ENCODE measurements around the gene ABHD12B. TPM values are rescaled to one million over a fixed set of nuclear protein-coding genes. Genes with fewer than 3 reads are reported as not detected.

Gene ABHD12B
- total and polyA plus RNA-seq, 2 donors (not counting 1 experiment from before 2014, with no cell fraction given): under 0.01 TPM; not detected in 1

DNA sequence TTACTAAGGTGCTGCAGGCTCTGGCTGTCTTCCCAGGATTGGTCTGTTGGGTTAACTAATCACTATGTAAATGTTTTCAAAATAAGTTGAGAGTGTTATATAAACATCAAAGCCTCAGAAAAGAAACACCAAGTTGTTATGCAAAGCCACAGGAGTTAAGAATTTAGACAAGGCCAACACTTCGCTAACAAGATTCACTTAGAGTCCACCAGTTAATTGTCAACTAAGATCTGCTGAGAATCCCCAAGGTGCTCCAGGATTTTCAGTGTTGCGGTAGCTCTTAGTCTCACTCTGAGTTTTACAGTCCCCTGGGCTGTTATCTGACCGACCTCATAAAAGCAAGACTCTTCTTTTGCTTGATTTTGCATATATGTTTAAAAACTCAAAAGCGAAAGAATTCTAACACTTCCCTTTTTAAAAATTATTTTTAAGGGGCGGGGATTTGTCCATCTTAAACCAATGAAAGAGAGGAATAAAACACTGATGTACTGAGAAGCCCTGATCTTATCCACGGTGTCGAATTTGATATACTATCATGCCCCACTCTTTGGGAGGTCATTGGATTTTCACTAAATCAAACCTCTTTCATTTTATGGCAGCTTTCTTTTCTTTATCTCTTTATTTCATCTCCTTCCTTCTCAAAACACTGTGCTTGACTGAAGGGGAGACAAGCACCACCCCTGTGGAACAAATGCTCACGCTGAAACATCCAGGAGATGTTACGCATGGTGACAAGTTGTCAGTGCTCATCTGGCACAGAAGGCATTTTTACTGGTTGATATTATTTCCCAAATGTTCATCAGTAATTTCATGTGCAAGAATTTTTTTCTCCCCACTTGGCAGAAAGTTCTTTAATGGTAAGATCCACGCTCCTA lies 47.9 kb upstream of the ABHD12B start:
- no peaks in the 10 kb centered on the region for H3K9me3 ChIP-seq (ENCODE audit: control insufficient read depth, insufficient read depth, low read depth, low read length)
- TF ChIP-seq, protein P1, sequence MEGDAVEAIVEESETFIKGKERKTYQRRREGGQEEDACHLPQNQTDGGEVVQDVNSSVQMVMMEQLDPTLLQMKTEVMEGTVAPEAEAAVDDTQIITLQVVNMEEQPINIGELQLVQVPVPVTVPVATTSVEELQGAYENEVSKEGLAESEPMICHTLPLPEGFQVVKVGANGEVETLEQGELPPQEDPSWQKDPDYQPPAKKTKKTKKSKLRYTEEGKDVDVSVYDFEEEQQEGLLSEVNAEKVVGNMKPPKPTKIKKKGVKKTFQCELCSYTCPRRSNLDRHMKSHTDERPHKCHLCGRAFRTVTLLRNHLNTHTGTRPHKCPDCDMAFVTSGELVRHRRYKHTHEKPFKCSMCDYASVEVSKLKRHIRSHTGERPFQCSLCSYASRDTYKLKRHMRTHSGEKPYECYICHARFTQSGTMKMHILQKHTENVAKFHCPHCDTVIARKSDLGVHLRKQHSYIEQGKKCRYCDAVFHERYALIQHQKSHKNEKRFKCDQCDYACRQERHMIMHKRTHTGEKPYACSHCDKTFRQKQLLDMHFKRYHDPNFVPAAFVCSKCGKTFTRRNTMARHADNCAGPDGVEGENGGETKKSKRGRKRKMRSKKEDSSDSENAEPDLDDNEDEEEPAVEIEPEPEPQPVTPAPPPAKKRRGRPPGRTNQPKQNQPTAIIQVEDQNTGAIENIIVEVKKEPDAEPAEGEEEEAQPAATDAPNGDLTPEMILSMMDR (conservative IDR thresholded peaks at IDR 0.05 in 1 of 2, IDR thresholded peaks at IDR 0.05 in 1 of 2; ENCODE audit: low read depth in 1 of 2, low read length in 2 of 2): no peak
- no peak for TF ChIP-seq EZH2 (IDR thresholded peaks at IDR 0.05; ENCODE audit: low read length, missing control alignments)
- peak in 1 of 2 donors; percentile 39 for DNase-seq (ENCODE audit: low read depth in 2 of 2)
- peaks cover 2% of the 10 kb centered on the region for H3K36me3 ChIP-seq (ENCODE audit: control insufficient read depth, insufficient read depth, low read length)
- no peak overlapping the region for H2AFZ ChIP-seq (ENCODE audit: low read length)
- no peak overlapping the region for H3K4me3 ChIP-seq (replicated peaks in 1 of 4; ENCODE audit: control extremely low read depth in 1 of 4, insufficient read depth in 1 of 4, low read depth in 3 of 4, low read length in 4 of 4)
- H3K9ac ChIP-seq (ENCODE audit: insufficient read depth, low read length): no peak overlapping the region
- peaks cover 13% of the 10 kb centered on the region for H3K4me1 ChIP-seq (ENCODE audit: control insufficient read depth, extremely low read depth, insufficient read depth, low read length)
- no peaks in the 10 kb centered on the region for H4K20me1 ChIP-seq (ENCODE audit: control insufficient read depth, extremely low read depth, insufficient read depth, low read length)
- peak overlapping the region; percentile 1 for H3K27ac ChIP-seq (ENCODE audit: insufficient read depth, low read length)
- peak overlapping the region; percentile 55 for H3K4me2 ChIP-seq (ENCODE audit: extremely low read depth, insufficient read depth, low read length)
- peaks cover 67% of the 10 kb centered on the region for H3K79me2 ChIP-seq (ENCODE audit: control insufficient read depth, insufficient read depth, low read length)
- H3K27me3 ChIP-seq (ENCODE audit: control insufficient read depth, insufficient read depth, low read length): no peaks in the 10 kb centered on the region

DNA sequence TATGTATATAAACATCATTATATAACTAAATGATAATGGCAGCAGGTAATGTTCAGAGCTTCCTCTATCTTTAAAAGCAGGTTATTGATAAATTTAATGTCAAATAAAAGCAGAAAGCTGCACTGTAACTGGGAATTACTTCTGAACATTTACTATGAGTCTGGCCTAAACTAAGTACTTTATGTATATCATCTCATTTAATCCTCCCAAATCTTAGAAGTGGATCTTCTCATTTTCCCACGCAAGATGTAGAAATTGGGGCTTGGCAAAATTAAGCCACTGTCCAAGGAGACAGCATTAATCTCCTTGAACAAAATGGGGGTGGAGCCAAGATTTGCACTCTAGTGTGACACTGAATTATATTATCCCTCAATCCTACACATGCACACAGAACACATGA lies 46.5 kb upstream of the ABHD12B start:
- Histone ChIP-seq H4K20me1 (ENCODE audit: control insufficient read depth, extremely low read depth, insufficient read depth, low read length) (no peaks in the 10 kb centered on the region), H3K9ac (ENCODE audit: insufficient read depth, low read length) (no peak overlapping the region)

GRCh38 chr14:50826681-50827080 lies 45.2 kb upstream of the ABHD12B start:
- TF ChIP-seq EZH2 (IDR thresholded peaks at IDR 0.05; ENCODE audit: low read length, missing control alignments): no peak
- TF ChIP-seq, protein P1 (conservative IDR thresholded peaks at IDR 0.05 in 1 of 2, IDR thresholded peaks at IDR 0.05 in 1 of 2; ENCODE audit: low read depth in 1 of 2, low read length in 2 of 2): no peak
- no peaks in the 10 kb centered on the region for H3K9me3 ChIP-seq (ENCODE audit: control insufficient read depth, insufficient read depth, low read depth, low read length)
- H3K9ac ChIP-seq (ENCODE audit: insufficient read depth, low read length): no peak overlapping the region
- no peak overlapping the region for H3K4me3 ChIP-seq (replicated peaks in 1 of 4; ENCODE audit: control extremely low read depth in 1 of 4, insufficient read depth in 1 of 4, low read depth in 3 of 4, low read length in 4 of 4)
- H3K36me3 ChIP-seq (ENCODE audit: control insufficient read depth, insufficient read depth, low read length): peaks cover 1% of the 10 kb centered on the region
- peaks cover 17% of the 10 kb centered on the region for H3K4me1 ChIP-seq (ENCODE audit: control insufficient read depth, extremely low read depth, insufficient read depth, low read length)
- no peak overlapping the region for H3K4me2 ChIP-seq (ENCODE audit: extremely low read depth, insufficient read depth, low read length)
- H3K27me3 ChIP-seq (ENCODE audit: control insufficient read depth, insufficient read depth, low read length): no peaks in the 10 kb centered on the region
- no peaks in the 10 kb centered on the region for H4K20me1 ChIP-seq (ENCODE audit: control insufficient read depth, extremely low read depth, insufficient read depth, low read length)
- no peak overlapping the region for H2AFZ ChIP-seq (ENCODE audit: low read length)
- no peak overlapping the region for H3K27ac ChIP-seq (ENCODE audit: insufficient read depth, low read length)
- peaks cover 72% of the 10 kb centered on the region for H3K79me2 ChIP-seq (ENCODE audit: control insufficient read depth, insufficient read depth, low read length)
- no peak for DNase-seq (ENCODE audit: low read depth in 2 of 2)

More for the DNA sequence above, 46.5 kb upstream of the ABHD12B start:
- TF ChIP-seq, protein P1 (conservative IDR thresholded peaks at IDR 0.05 in 1 of 2, IDR thresholded peaks at IDR 0.05 in 1 of 2; ENCODE audit: low read depth in 1 of 2, low read length in 2 of 2): no peak
- no peak for TF ChIP-seq EZH2 (IDR thresholded peaks at IDR 0.05; ENCODE audit: low read length, missing control alignments)
- H3K9me3 ChIP-seq (ENCODE audit: control insufficient read depth, insufficient read depth, low read depth, low read length): no peaks in the 10 kb centered on the region
- peaks cover 14% of the 10 kb centered on the region for H3K4me1 ChIP-seq (ENCODE audit: control insufficient read depth, extremely low read depth, insufficient read depth, low read length)
- H2AFZ ChIP-seq (ENCODE audit: low read length): no peak overlapping the region
- H3K27me3 ChIP-seq (ENCODE audit: control insufficient read depth, insufficient read depth, low read length): no peaks in the 10 kb centered on the region
- H3K4me3 ChIP-seq (replicated peaks in 1 of 4; ENCODE audit: control extremely low read depth in 1 of 4, insufficient read depth in 1 of 4, low read depth in 3 of 4, low read length in 4 of 4): no peak overlapping the region
- H3K79me2 ChIP-seq (ENCODE audit: control insufficient read depth, insufficient read depth, low read length): peaks cover 77% of the 10 kb centered on the region
- no peak for DNase-seq (ENCODE audit: low read depth in 2 of 2)
- peaks cover 2% of the 10 kb centered on the region for H3K36me3 ChIP-seq (ENCODE audit: control insufficient read depth, insufficient read depth, low read length)
- no peak overlapping the region for H3K27ac ChIP-seq (ENCODE audit: insufficient read depth, low read length)
- no peak overlapping the region for H3K4me2 ChIP-seq (ENCODE audit: extremely low read depth, insufficient read depth, low read length)

Data from fibroblast of lung (primary cell).